ENCODE data around the gene GTF2H1.

The GTF2H1 gene

GRCh38 chr11:18321969-18322711 is at the start of gene GTF2H1, which contains the start of gene HPS5:
Gene GTF2H1, plus strand, starts transcription at chr11:18322567. Its CDS starts 10,508 bp downstream, at chr11:18333075.
Gene HPS5, minus strand, starts transcription at chr11:18322140. Its CDS starts 4,282 bp downstream, at chr11:18317858.
- DNase-seq = peak; percentile 99

- DNase-seq = no peak
These were observed 44.6 kb upstream of the GTF2H1 start for GRCh38 chr11:18277565-18278271.

GRCh38 chr11:18280438-18281045 is 41.8 kb upstream of the GTF2H1 start:
- no peak for DNase-seq

- DNase-seq = no peak
These were observed 39.7 kb upstream of the GTF2H1 start for GRCh38 chr11:18282626-18283025.

GRCh38 chr11:18285841-18286240 is 36.5 kb upstream of the GTF2H1 start:
- DNase-seq = no peak

- no peak for DNase-seq
These were observed 33.5 kb upstream of the GTF2H1 start for GRCh38 chr11:18288911-18289310.

GRCh38 chr11:18294862-18295261 is 27.5 kb upstream of the GTF2H1 start:
- DNase-seq = no peak

- DNase-seq = no peak
These were observed 27.1 kb upstream of the GTF2H1 start for GRCh38 chr11:18295316-18295715.

- DNase-seq = no peak
These were observed 22.6 kb upstream of the GTF2H1 start for GRCh38 chr11:18299721-18300120.

- DNase-seq = no peak
These were observed 17.6 kb upstream of the GTF2H1 start for GRCh38 chr11:18304745-18305144.

GRCh38 chr11:18307461-18308139 is 14.8 kb upstream of the GTF2H1 start:
- no peak for DNase-seq

GRCh38 chr11:18308242-18308641 is 14.1 kb upstream of the GTF2H1 start:
- DNase-seq = no peak

- DNase-seq = no peak
These were observed 12.7 kb upstream of the GTF2H1 start for GRCh38 chr11:18309691-18310090.

GRCh38 chr11:18310800-18311340 is 11.5 kb upstream of the GTF2H1 start:
- DNase-seq = peak; percentile 39

GRCh38 chr11:18312012-18312411 is 10.4 kb upstream of the GTF2H1 start:
- peak; percentile 38 for DNase-seq

- DNase-seq = peak; percentile 79
These were observed 9.5 kb upstream of the GTF2H1 start for GRCh38 chr11:18312663-18313420.

- peak; percentile 53 for DNase-seq
These were observed 8.2 kb upstream of the GTF2H1 start for GRCh38 chr11:18313965-18314763.

- DNase-seq = no peak
These were observed 7.4 kb upstream of the GTF2H1 start for GRCh38 chr11:18314784-18315523.

- no peak for DNase-seq
These were observed 6.5 kb upstream of the GTF2H1 start for GRCh38 chr11:18315893-18316292.

- no peak for DNase-seq
These were observed 4.8 kb upstream of the GTF2H1 start for GRCh38 chr11:18317551-18317950.

- no peak for DNase-seq
These were observed 2.5 kb upstream of the GTF2H1 start for GRCh38 chr11:18319914-18320313.

Measured in fibroblast of skin of right biceps (primary cell).